Heart right ventricle (tissue), 16 donors: ENCODE data around the gene ARMH1. TPM values are rescaled to one million over a fixed set of nuclear protein-coding genes. Genes with fewer than 3 reads are reported as not detected.

Experiments
- ATAC-seq, 8 donors: fragments of 200-7000 bp; cut with Tn5 transposase; one replicate each; pipeline ENCODE4 v1.9.1; 2020; ENCODE audit warnings: mild to moderate bottlenecking in 8 of 8, moderate library complexity in 8 of 8, moderate number of reproducible peaks in 1 of 8
- DNase-seq, 2 donors: peaks; one replicate each; pipeline ENCODE4 v3.0.0-alpha.2; 2020
- H3K27ac ChIP-seq, 10 donors: fragments of 200-600 bp; sonication (generic) in 2 of 10; one replicate each; pipeline versions ENCODE4 v1.5.0 to v1.8.0; 2020 to 2022; ENCODE audit warnings: mild to moderate bottlenecking in 3 of 10
- H3K27me3 ChIP-seq, 7 donors: fragments of 200-600 bp; one replicate each; pipeline ENCODE4 v1.8.0; 2021 to 2022; ENCODE audit warnings: mild to moderate bottlenecking in 2 of 7
- H3K36me3 ChIP-seq, 9 donors: fragments of 200-600 bp; sonication (generic) in 1 of 9; one replicate each; pipeline versions ENCODE4 v1.5.0 to v1.8.0; 2020 to 2022; ENCODE audit warnings: mild to moderate bottlenecking in 2 of 9
- H3K4me1 ChIP-seq, 9 donors: fragments of 200-600 bp; sonication (generic) in 1 of 9; one replicate each; pipeline versions ENCODE4 v1.5.0 to v1.8.0; 2020 to 2022; ENCODE audit warnings: mild to moderate bottlenecking in 4 of 9
- H3K4me3 ChIP-seq, 10 donors: fragments of 200-600 bp; sonication (generic) in 2 of 10; one replicate each; pipeline versions ENCODE4 v1.5.0 to v1.8.0; 2020 to 2022; ENCODE audit warnings: mild to moderate bottlenecking in 7 of 10, moderate library complexity in 2 of 10
- H3K9me3 ChIP-seq, 11 donors: fragments of 200-600 bp in 10 of 11; sonication (generic) in 2 of 11; one replicate each; pipeline versions ENCODE4 v1.5.0 to v1.8.0; 2013 to 2022; ENCODE audit warnings: mild to moderate bottlenecking in 2 of 11, control low read depth in 1 of 11, moderate library complexity in 1 of 11
- CTCF ChIP-seq, 9 donors: fragments of 200-600 bp; sonication (generic) in 2 of 9; IDR thresholded peaks; one replicate each; pipeline versions ENCODE4 v1.5.0 to v1.8.0; 2021 to 2022; ENCODE audit warnings: antibody characterized with exemption in 9 of 9, mild to moderate bottlenecking in 5 of 9, moderate library complexity in 1 of 9
- WGBS, 2 donors: extraction: QIAGEN DNeasy Blood & Tissue Kit; methylation state at CpG; one replicate each; pipeline ENCODE4 v1.1.7; 2013; ENCODE audit warnings: inconsistent platforms in 1 of 2; 5-methylcytosine and 5-hydroxymethylcytosine counted together
- intact Hi-C, 10 donors: fragments of 100-400 bp; cut with DNase I; formaldehyde crosslinking; loops; one replicate each; pipeline versions ENCODE4 v1.11.1 to v1.14.2; 2022
- polyA plus RNA-seq, 2 donors: library from polyadenylated mRNA; stranded (reverse); fragments of 200-250 nt; gene quantifications; one replicate each; pipeline ENCODE4 v1.2.3, GENCODE V29; 2013
- total RNA-seq, 10 donors: library from RNA; stranded (reverse); fragmentation: NEBNext Ultra II Directional in 3 of 10; extraction: Animal tissue kit (Norgen Biotek cat#: 25700) in 3 of 10; gene quantifications; one replicate each; pipeline versions ENCODE4 v1.2.1 to v1.2.4, GENCODE V29; 2021 to 2023
- donor health status: Arrhythmogenic right ventricular cardiomyopathy.
- donor health status: ischemic (EF 13 %, LVEDD 7.1; RV severe dilation, severe dysfunction).
- donor health status: healthy with polysubstance abuse.
- donor health status: DM: no; HTN: yes; CAD: no.
- donor health status: DM: no; HTN: no; CAD: no.
- donor health status: ischemic (EF 25% LVEDD 6.9; RV normal size, moderate dysfunction).
- donor health status: ischemic (EF 25% LVEDD 5.7; RV mildly dilated, moderate dysfunction).
- donor health status: healthy.
- donor health status: DM: yes; HTN: yes; CAD: no.
- donor health status: Ischemic cardiomyopathy.
- donor health status: ischemic (EF 35%, LVEDD 5.7; RV mildly dilated, moderate dysfunction).
- donor health status: nonischemic (EF 11% LVEDD 7.7; RV severe dilation, severe dysfunction).
- donor health status: DM: yes; HTN: yes; CAD: no.
- donor health status: PGD.
- donor health status: ischemic (EF 29% LVEDD 5.4; RV normal size, mild dysfunction).
- donor health status: nonischemic (EF 23%, LVEDD 6.1; RV moderate dilation, normal function).

The ARMH1 gene
- total and polyA plus RNA-seq, 12 donors: 0.62 to 3.3 (median 1.1) TPM; not detected in 5

GRCh38 chr1:44743211-44743610 lies 68.7 kb downstream of the ARMH1 start:
- H3K4me1 ChIP-seq: peaks cover 0 to 11% (median 8%) of the 10 kb centered on the region in 9 donors
- WGBS, 2 donors: 90 to 96% methylated on average over 1 of the region's 1 CpG
- H3K27ac ChIP-seq: no peak overlapping the region
- no peaks in the 10 kb centered on the region for H3K9me3 ChIP-seq
- TF ChIP-seq CTCF (IDR thresholded peaks at IDR 0.05): no peak
- no peaks in the 10 kb centered on the region for H3K27me3 ChIP-seq
- DNase-seq (no peak), ATAC-seq (no peak)
- H3K36me3 ChIP-seq: peaks cover 0 to 42% (median 0%) of the 10 kb centered on the region in 9 donors
- intact Hi-C loops: no loop called here
- no peak overlapping the region for H3K4me3 ChIP-seq

- WGBS, 2 donors: 89 to 96% methylated on average over 3 of the region's 3 CpGs
- H3K4me1 ChIP-seq: no peaks in the 10 kb centered on the region
- no peak for DNase-seq
- H3K4me3 ChIP-seq: no peak overlapping the region
- H3K27me3 ChIP-seq: no peaks in the 10 kb centered on the region
- intact Hi-C loops: no loop called here
- H3K9me3 ChIP-seq: no peaks in the 10 kb centered on the region
- ATAC-seq: no peak
- H3K27ac ChIP-seq: no peak overlapping the region
- peaks cover 0 to 69% (median 0%) of the 10 kb centered on the region in 9 donors for H3K36me3 ChIP-seq
- no peak for TF ChIP-seq CTCF (IDR thresholded peaks at IDR 0.05)
Observed at GRCh38 chr1:44747878-44748277, 73.4 kb downstream of the ARMH1 start.

- H3K4me1 ChIP-seq: peaks cover 0 to 4% (median 0%) of the 10 kb centered on the region in 9 donors
- H3K4me3 ChIP-seq: no peak overlapping the region
- no peak for TF ChIP-seq CTCF (IDR thresholded peaks at IDR 0.05)
- ATAC-seq: no peak
- H3K27me3 ChIP-seq: no peaks in the 10 kb centered on the region
- intact Hi-C loops: no loop called here
- WGBS, 2 donors: 94 to 98% methylated on average over 2 of the region's 2 CpGs
- H3K9me3 ChIP-seq: no peaks in the 10 kb centered on the region
- DNase-seq: no peak
- no peak overlapping the region for H3K27ac ChIP-seq
- peaks cover 0 to 100% (median 0%) of the 10 kb centered on the region in 9 donors for H3K36me3 ChIP-seq
Observed at GRCh38 chr1:44757420-44757819, 82.9 kb downstream of the ARMH1 start.

- WGBS, 2 donors: 91 to 92% methylated on average over 11 of the region's 11 CpGs
- DNase-seq (no peak), ATAC-seq (no peak)
- intact Hi-C loops: no loop called here
- no peaks in the 10 kb centered on the region for H3K27me3 ChIP-seq
- TF ChIP-seq CTCF (IDR thresholded peaks at IDR 0.05): no peak
- no peak overlapping the region for H3K27ac ChIP-seq
- H3K36me3 ChIP-seq: peaks cover 0 to 100% (median 0%) of the 10 kb centered on the region in 9 donors
- no peak overlapping the region for H3K4me3 ChIP-seq
- peaks cover 0 to 4% (median 0%) of the 10 kb centered on the region in 9 donors for H3K4me1 ChIP-seq
- no peaks in the 10 kb centered on the region for H3K9me3 ChIP-seq
Observed at GRCh38 chr1:44759077-44759476, 84.6 kb downstream of the ARMH1 start.
